Fibroblast of pulmonary artery (primary cell): ENCODE measurements around the gene PAX5.
"Not testable (repeated sequence)": the region's sequence is repeated elsewhere in the genome, so short reads cannot be mapped to it uniquely, and the experiment has no call there.

Experiments used
- DNase-seq: peaks from one replicate; pipeline ENCODE4 v3.0.0-alpha.2; 2010; ENCODE audit warnings: low read depth
- H3K4me3 ChIP-seq: replicated peaks from 2 replicates; pipeline ENCODE4 v1.5.1; 2011; ENCODE audit warnings: low read depth, mild to moderate bottlenecking, control low read depth, low read length, moderate library complexity
- CTCF ChIP-seq: IDR thresholded peaks from 2 replicates; pipeline ENCODE4 v1.5.1; 2011; ENCODE audit warnings: mild to moderate bottlenecking, control low read depth, low read length, inconsistent platforms; ENCODE audit errors: missing control alignments

Gene PAX5

DNA sequence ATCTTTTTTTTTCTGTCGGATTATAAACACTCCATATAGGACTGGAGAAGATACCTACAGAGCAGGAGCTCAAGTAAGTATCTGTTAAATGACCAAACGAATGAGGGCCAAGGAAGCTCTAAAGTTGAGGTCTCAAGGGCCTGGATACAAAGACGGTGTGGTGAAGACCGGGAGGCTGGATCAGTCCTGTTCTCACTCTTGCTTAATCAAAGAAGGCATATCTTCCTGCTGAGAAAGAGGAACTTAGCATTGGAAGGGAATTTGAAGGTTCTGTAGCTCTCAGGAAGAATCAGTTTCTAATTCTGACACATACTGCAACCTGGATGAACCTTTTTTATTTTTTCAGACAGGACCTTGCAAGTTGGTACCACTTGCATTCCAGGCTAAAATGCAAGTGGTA is 28.3 kb upstream of the PAX5 start:
- TF ChIP-seq CTCF: no peak
- no peak for DNase-seq
- H3K4me3 ChIP-seq: no peak overlapping the region

GRCh38 chr9:37061768-37062167 is 27.7 kb upstream of the PAX5 start:
- no peak overlapping the region for H3K4me3 ChIP-seq
- peak; percentile 36 for DNase-seq
- TF ChIP-seq CTCF: no peak

DNA sequence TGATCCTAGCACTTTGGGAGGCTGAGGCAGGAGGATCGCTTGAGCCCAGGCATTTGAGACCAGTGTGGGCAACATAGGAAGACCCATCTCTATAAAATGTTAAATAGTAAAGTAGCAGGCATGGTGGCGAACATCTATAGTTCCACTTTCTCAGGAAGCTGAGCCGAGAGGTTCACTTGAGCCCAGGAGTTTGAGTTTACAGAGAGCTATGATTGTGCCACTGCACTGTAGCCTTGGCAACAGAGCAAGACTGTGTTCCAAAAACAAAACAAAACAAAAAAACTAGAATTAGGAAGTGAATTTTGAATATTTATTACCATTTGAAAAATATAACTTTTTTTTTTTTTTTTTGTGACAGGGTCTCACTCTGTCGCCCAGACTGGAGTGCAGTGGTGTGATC is 26.8 kb upstream of the PAX5 start:
- H3K4me3 ChIP-seq: no peak overlapping the region
- no peak for DNase-seq
- TF ChIP-seq CTCF: no peak

DNA sequence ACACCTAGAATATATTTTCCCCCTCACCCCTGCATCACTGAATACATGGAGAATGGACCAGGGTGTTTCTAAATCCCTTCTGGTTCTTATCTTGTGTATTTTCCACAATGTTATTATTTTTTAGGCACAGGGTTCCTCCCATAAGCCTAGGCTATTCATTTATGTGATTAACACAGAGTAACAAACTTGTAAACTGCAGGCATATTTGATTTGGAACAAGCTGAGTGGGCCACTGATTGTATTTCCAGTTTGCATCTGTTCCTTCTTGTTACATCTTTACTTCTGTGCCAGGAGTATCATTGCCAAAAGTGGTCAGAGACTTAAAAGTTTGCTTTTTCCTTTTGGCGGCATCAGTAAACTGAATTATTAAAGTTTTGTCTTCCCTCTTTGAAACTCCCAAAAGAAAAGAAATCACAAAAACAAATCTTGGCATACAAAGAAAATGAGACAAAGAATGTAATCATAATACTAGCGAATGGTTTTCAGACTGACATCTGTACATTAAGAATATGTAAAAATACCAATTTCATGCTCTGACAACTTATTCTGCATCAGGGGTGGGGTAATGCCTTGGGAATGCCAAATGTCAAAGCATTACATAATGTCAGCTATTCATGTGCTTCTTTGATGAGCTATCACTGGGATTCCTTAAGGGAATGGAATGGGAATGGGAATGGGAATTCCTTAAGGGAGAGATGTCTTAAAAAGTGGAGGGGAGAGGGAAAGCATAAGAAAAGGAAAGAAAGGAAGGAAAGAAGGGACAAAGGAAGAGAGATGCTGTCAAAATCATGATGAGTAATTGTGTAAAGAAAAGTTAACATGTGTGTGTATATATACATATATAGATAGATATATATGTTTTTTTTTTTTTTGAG is 22.2 kb upstream of the PAX5 start:
- H3K4me3 ChIP-seq: no peak overlapping the region
- no peak for DNase-seq
- no peak for TF ChIP-seq CTCF

DNA sequence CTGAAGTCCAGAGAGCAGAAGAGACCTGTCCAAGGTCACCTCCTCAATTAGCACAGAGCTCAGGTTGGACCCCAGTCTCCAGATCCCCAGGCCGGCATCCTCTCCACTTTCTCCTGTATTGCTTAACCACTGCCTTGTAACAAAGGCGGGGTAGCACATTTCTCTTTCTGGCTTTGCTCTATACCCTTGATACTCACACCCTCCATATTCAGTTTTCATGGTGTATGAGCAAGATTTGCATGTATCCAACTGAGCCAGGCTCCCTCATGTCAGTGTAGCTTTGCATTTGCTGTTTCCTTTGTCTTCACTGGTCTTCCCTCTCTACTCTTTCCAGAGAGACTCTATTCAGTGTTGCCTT is 20.3 kb upstream of the PAX5 start:
- DNase-seq, H3K4me3 ChIP-seq: not testable (repeated sequence)

- DNase-seq: no peak
- no peak overlapping the region for H3K4me3 ChIP-seq
- TF ChIP-seq CTCF: no peak
Observed at GRCh38 chr9:37053684-37054362, 19.8 kb upstream of the PAX5 start.

GRCh38 chr9:37046683-37047082 is 12.6 kb upstream of the PAX5 start:
- DNase-seq: no peak
- H3K4me3 ChIP-seq: no peak overlapping the region
- no peak for TF ChIP-seq CTCF
